Measurements from ENCODE around the gene DNA2. TPM values are rescaled to one million over a fixed set of nuclear protein-coding genes. Genes with fewer than 3 reads are reported as not detected.

DNA2 gene
- total RNA-seq, 1 donor from 2014 or later, result 85.4 TPM

DNA sequence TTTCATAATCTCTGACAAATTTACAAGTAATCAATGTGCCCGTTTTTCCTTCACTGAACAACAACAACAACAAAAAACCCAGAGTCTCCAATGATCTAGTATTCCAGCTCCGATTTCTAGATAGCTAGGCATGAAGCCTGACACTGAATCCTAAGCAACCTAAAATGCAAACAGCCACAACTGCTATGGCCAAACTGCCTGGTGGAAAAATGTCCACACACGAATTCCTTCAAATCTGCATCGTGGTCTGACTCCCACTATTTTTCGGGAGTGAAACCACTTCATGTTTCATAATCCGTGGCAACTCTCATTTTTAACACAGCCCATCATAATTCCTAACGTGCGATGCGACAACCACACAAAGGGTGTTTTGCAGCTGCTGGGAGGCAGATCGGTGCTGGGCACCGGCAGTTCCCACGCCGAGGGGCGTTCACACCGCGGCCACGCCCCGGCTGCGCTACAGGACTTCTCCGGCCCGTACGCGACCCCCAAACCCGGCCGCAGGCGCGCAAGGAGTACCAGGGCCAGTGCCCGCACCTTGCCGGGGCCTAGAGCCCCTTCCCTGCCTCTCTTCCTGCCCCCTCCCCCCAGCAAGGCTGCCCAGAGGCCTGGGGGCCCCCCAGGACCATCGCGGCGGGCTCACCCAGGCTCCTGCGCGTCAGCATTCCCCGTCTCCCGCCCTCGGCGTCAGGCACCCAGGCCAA, 65.5 kb downstream of the DNA2 start:
- H2AFZ ChIP-seq (replicated peaks), result peak overlapping the region; percentile 51
- Mint-ChIP-seq H3K9me3 (no peaks in the 10 kb centered on the region), H3K36me3 (peaks cover 6% of the 10 kb centered on the region), H3K4me3 (peak overlapping the region; percentile 93), H3K4me1 (peaks cover 19% of the 10 kb centered on the region), H3K27ac (peak overlapping the region; percentile 92), H3K27me3 (ENCODE audit: insufficient read depth, low read depth) (no peaks in the 10 kb centered on the region)
- no peak for TF ChIP-seq CTCF (IDR thresholded peaks at IDR 0.05)
- peak overlapping the region; percentile 91 for H3K4me3 ChIP-seq
- peak; percentile 87 for DNase-seq (ENCODE audit: low spot score)
- peaks cover 15% of the 10 kb centered on the region for H4K20me1 ChIP-seq (ENCODE audit: low read depth)
- peak overlapping the region; percentile 93 for H3K27ac ChIP-seq
- no peaks in the 10 kb centered on the region for H3K27me3 ChIP-seq
- H3K4me2 ChIP-seq, result peak overlapping the region; percentile 90
- H3K9ac ChIP-seq, result peak overlapping the region; percentile 77
- peaks cover 14% of the 10 kb centered on the region for H3K4me1 ChIP-seq
- H3K9me3 ChIP-seq (ENCODE audit: low read depth), result no peaks in the 10 kb centered on the region
- H3F3A ChIP-seq (ENCODE audit: low read depth), result peaks cover 34% of the 10 kb centered on the region
- peaks cover 54% of the 10 kb centered on the region for H3K79me2 ChIP-seq (ENCODE audit: low read depth)
- peaks cover 2% of the 10 kb centered on the region for H3K36me3 ChIP-seq

GRCh38 chr10:68403701-68404100, 68.1 kb downstream of the DNA2 start:
- no peak overlapping the region for H3K27ac ChIP-seq
- no peak overlapping the region for H3K4me3 ChIP-seq
- H3K4me1 ChIP-seq, result peaks cover 14% of the 10 kb centered on the region
- H3K9me3 Mint-ChIP-seq, result no peaks in the 10 kb centered on the region
- peaks cover 23% of the 10 kb centered on the region for H3F3A ChIP-seq (ENCODE audit: low read depth)
- peaks cover 11% of the 10 kb centered on the region for H3K36me3 Mint-ChIP-seq
- no peak overlapping the region for H3K4me2 ChIP-seq
- H4K20me1 ChIP-seq (ENCODE audit: low read depth), result peaks cover 15% of the 10 kb centered on the region
- no peak overlapping the region for H3K27ac Mint-ChIP-seq
- DNase-seq (ENCODE audit: low spot score), result no peak
- no peak overlapping the region for H3K4me3 Mint-ChIP-seq
- no peak overlapping the region for H2AFZ ChIP-seq (replicated peaks)
- peaks cover 4% of the 10 kb centered on the region for H3K36me3 ChIP-seq
- H3K4me1 Mint-ChIP-seq, result peaks cover 19% of the 10 kb centered on the region
- TF ChIP-seq EZH2phosphoT487 (IDR thresholded peaks at IDR 0.05) (no peak), CTCF (IDR thresholded peaks at IDR 0.05) (no peak), EZH2 (IDR thresholded peaks at IDR 0.05) (no peak)
- H3K27me3 ChIP-seq, result no peaks in the 10 kb centered on the region
- no peaks in the 10 kb centered on the region for H3K27me3 Mint-ChIP-seq (ENCODE audit: insufficient read depth, low read depth)
- H3K9ac ChIP-seq, result no peak overlapping the region
- peaks cover 58% of the 10 kb centered on the region for H3K79me2 ChIP-seq (ENCODE audit: low read depth)
- H3K9me3 ChIP-seq (ENCODE audit: low read depth), result no peaks in the 10 kb centered on the region

GRCh38 chr10:68402276-68402675, 69.5 kb downstream of the DNA2 start:
- Histone ChIP-seq H3K9me3 (ENCODE audit: low read depth) (no peaks in the 10 kb centered on the region), H3K4me2 (no peak overlapping the region), H3K27ac (no peak overlapping the region), H3K79me2 (ENCODE audit: low read depth) (peaks cover 58% of the 10 kb centered on the region), H3K4me3 (no peak overlapping the region), H3K27me3 (no peaks in the 10 kb centered on the region), H3K4me1 (peaks cover 14% of the 10 kb centered on the region), H3K9ac (no peak overlapping the region), H3F3A (ENCODE audit: low read depth) (peaks cover 14% of the 10 kb centered on the region), H4K20me1 (ENCODE audit: low read depth) (peaks cover 15% of the 10 kb centered on the region), H3K36me3 (peaks cover 4% of the 10 kb centered on the region), H2AFZ (replicated peaks) (no peak overlapping the region)
- TF ChIP-seq EZH2 (IDR thresholded peaks at IDR 0.05) (no peak), EZH2phosphoT487 (IDR thresholded peaks at IDR 0.05) (no peak), CTCF (IDR thresholded peaks at IDR 0.05) (no peak)
- peaks cover 17% of the 10 kb centered on the region for H3K4me1 Mint-ChIP-seq
- H3K36me3 Mint-ChIP-seq, result peaks cover 11% of the 10 kb centered on the region
- H3K4me3 Mint-ChIP-seq, result no peak overlapping the region
- H3K9me3 Mint-ChIP-seq, result no peaks in the 10 kb centered on the region
- no peaks in the 10 kb centered on the region for H3K27me3 Mint-ChIP-seq (ENCODE audit: insufficient read depth, low read depth)
- DNase-seq (ENCODE audit: low spot score), result no peak
- no peak overlapping the region for H3K27ac Mint-ChIP-seq
